HepG2 (cell line): ENCODE measurements around the gene ZNF507. TPM values are rescaled to one million over a fixed set of nuclear protein-coding genes. Genes with fewer than 3 reads are reported as not detected.
A peak's percentile ranks its signal among the peaks of the same experiment; 100 is the strongest.

Experiments used
- ADNP ChIP-seq: sonication (generic); formaldehyde crosslinking; IDR thresholded peaks from 2 replicates; pipeline ENCODE4 v1.4.0; 2020; ENCODE audit warnings: missing genetic modification reagents
- BCL6 ChIP-seq: IDR thresholded peaks from 2 replicates; pipeline ENCODE4 v1.6.1; 2016; ENCODE audit warnings: missing genetic modification reagents, missing compliant biosample characterization
- CBX2 ChIP-seq, 2 experiments: fragments of 200-600 bp in 1 of 2; sonication (generic); formaldehyde crosslinking in 1 of 2; IDR thresholded peaks; 2 replicates each; pipeline versions ENCODE4 v1.7.0 to v1.8.1; 2018 to 2022; ENCODE audit warnings: low read depth in 2 of 2, low read length in 1 of 2, mild to moderate bottlenecking in 1 of 2, missing genetic modification reagents in 1 of 2
- DR1 ChIP-seq: sonication (generic); formaldehyde crosslinking; IDR thresholded peaks from 2 replicates; pipeline ENCODE4 v1.8.0; 2021; ENCODE audit warnings: mild to moderate bottlenecking, missing genetic modification reagents, inconsistent platforms
- ETV6 ChIP-seq: sonication (generic); formaldehyde crosslinking; conservative IDR thresholded peaks from 2 replicates; pipeline ENCODE4 v1.4.0; 2020; ENCODE audit warnings: missing genetic modification reagents
- GLI4 ChIP-seq: sonication (generic); formaldehyde crosslinking; IDR thresholded peaks from 2 replicates; pipeline ENCODE4 v1.5.1; 2020; ENCODE audit warnings: missing genetic modification reagents, mild to moderate bottlenecking, moderate library complexity, borderline replicate concordance
- HHEX ChIP-seq: IDR thresholded peaks from 2 replicates; pipeline ENCODE4 v1.6.1; 2016; ENCODE audit warnings: control low read depth
- MLLT10 ChIP-seq: sonication (generic); formaldehyde crosslinking; IDR thresholded peaks from 2 replicates; pipeline ENCODE4 v1.4.0; 2020; ENCODE audit warnings: missing genetic modification reagents
- PPARG ChIP-seq: conservative IDR thresholded peaks from 2 replicates; pipeline ENCODE4 v1.6.1; 2016; ENCODE audit warnings: missing biosample characterization, missing genetic modification reagents
- SKI ChIP-seq: fragments of 450-650 bp; IDR thresholded peaks from one replicate; pipeline ENCODE4 v1.6.1; 2018; ENCODE audit warnings: mild to moderate bottlenecking; ENCODE audit not compliant: partially characterized antibody
- TEF ChIP-seq: sonication (generic); formaldehyde crosslinking; IDR thresholded peaks from 2 replicates; pipeline ENCODE4 v1.5.0; 2020; ENCODE audit warnings: missing genetic modification reagents
- TRAFD1 ChIP-seq: sonication (generic); formaldehyde crosslinking; IDR thresholded peaks from 2 replicates; pipeline ENCODE4 v1.5.1; 2020; ENCODE audit warnings: missing genetic modification reagents, mild to moderate bottlenecking, borderline replicate concordance
- ZBTB33 ChIP-seq: sonication (generic); formaldehyde crosslinking; IDR thresholded peaks from 2 replicates; pipeline ENCODE4 v1.4.0; 2020; ENCODE audit warnings: missing genetic modification reagents
- ZFP36 ChIP-seq: fragments of 150-350 bp; IDR thresholded peaks from 2 replicates; pipeline ENCODE4 v1.6.1; 2018; ENCODE audit warnings: borderline replicate concordance, low read length, low read depth; ENCODE audit not compliant: partially characterized antibody
- ZNF230 ChIP-seq: sonication (generic); formaldehyde crosslinking; IDR thresholded peaks from 2 replicates; pipeline ENCODE4 v1.4.0; 2020; ENCODE audit warnings: mild to moderate bottlenecking, missing genetic modification reagents
- ZNF24 ChIP-seq: fragments of 450-650 bp; IDR thresholded peaks from 2 replicates; pipeline ENCODE4 v1.6.1; 2017; ENCODE audit warnings: antibody characterized with exemption, mild to moderate bottlenecking
- ZNF557 ChIP-seq: sonication (generic); formaldehyde crosslinking; IDR thresholded peaks from 2 replicates; pipeline ENCODE4 v1.4.0; 2020; ENCODE audit warnings: missing genetic modification reagents
- ZNF580 ChIP-seq: IDR thresholded peaks from 2 replicates; pipeline ENCODE4 v1.6.1; 2016; ENCODE audit warnings: low read depth, borderline replicate concordance
- ZNF704 ChIP-seq: sonication (generic); formaldehyde crosslinking; IDR thresholded peaks from 2 replicates; pipeline ENCODE4 v1.8.1; 2023; ENCODE audit warnings: mild to moderate bottlenecking, inconsistent platforms, moderate library complexity, missing genetic modification reagents, borderline replicate concordance
- ZNF713 ChIP-seq: sonication (generic); formaldehyde crosslinking; IDR thresholded peaks from 2 replicates; pipeline ENCODE4 v1.4.0; 2020; ENCODE audit warnings: mild to moderate bottlenecking, missing genetic modification reagents
- ZNF776 ChIP-seq: sonication (generic); formaldehyde crosslinking; IDR thresholded peaks from 2 replicates; pipeline ENCODE4 v1.4.0; 2020; ENCODE audit warnings: mild to moderate bottlenecking, missing genetic modification reagents
- polyA plus RNA-seq, 8 experiments: library from polyadenylated mRNA; depleted of rRNA in 3 of 8; stranded (reverse) in 7 of 8; unstranded in 1 of 8; fragments of >200 nt; fragmentation: Illumina TruSeq in 4 of 8; extraction: Trizol in 4 of 8; gene quantifications; 2 replicates each; pipeline versions ENCODE4 v1.2.1 to v1.2.3, GENCODE V29; 2011 to 2016; ENCODE audit warnings: low read depth in 4 of 8, missing spikeins in 1 of 8, mixed read lengths in 1 of 8; ENCODE audit not compliant: insufficient read depth in 1 of 8
- total RNA-seq, 5 experiments: library from RNA; depleted of rRNA; stranded (reverse); fragments of >200 nt; fragmentation: Illumina TruSeq; extraction: Trizol; gene quantifications; 2 replicates each; pipeline ENCODE4 v1.2.3, GENCODE V29; 2016; ENCODE audit warnings: low read depth in 1 of 5
- TF ChIP-seq, protein P1 (sequence below): sonication (generic); formaldehyde crosslinking; conservative IDR thresholded peaks from 2 replicates; pipeline ENCODE4 v1.4.0; 2020; ENCODE audit warnings: missing genetic modification reagents

ZNF507 gene
- total and polyA plus RNA-seq, 2 of the 13 experiments (the other 11 are each of a cell fraction or from before 2014, with no cell fraction given), result 7.3 to 10.9 TPM

GRCh38 chr19:32345261-32346207, at the start of gene ZNF507 (continued):
- TF ChIP-seq ZBTB33 (CRISPR knock-in tag), result no peak
- TF ChIP-seq PPARG (CRISPR knock-in tag), result no peak
- TF ChIP-seq ZNF776 (CRISPR knock-in tag), result 0 out of 2 replicates have a peak, but pooled peaks have one; percentile 43
- no peak for TF ChIP-seq ZFP36
- no peak for TF ChIP-seq SKI
- peak; percentile 87; the same call in 1 of the 2 replicates for TF ChIP-seq ZNF230 (CRISPR knock-in tag)
- peak; percentile 41; the same call in 1 of the 2 replicates for TF ChIP-seq ZNF713 (CRISPR knock-in tag)
- peak; percentile 58; the same call in 1 of the 2 replicates for TF ChIP-seq GLI4
- 0 out of 2 replicates have a peak, but pooled peaks have one; percentile 75 for TF ChIP-seq ZNF704 (CRISPR knock-in tag)
- no peak for TF ChIP-seq TRAFD1 (CRISPR knock-in tag)
- TF ChIP-seq ETV6 (CRISPR knock-in tag), result 0 out of 2 replicates have a peak, but pooled peaks have one; percentile 26
- no peak for TF ChIP-seq ZNF24
- 0 out of 2 replicates have a peak, but pooled peaks have one; percentile 17 for TF ChIP-seq BCL6 (CRISPR knock-in tag)
- TF ChIP-seq DR1 (CRISPR knock-in tag), result no peak
- no peak for TF ChIP-seq CBX2 (IDR thresholded peaks at IDR 0.05; ENCODE audit: low read depth, low read length)
- TF ChIP-seq CBX2 (CRISPR knock-in tag; IDR thresholded peaks at IDR 0.05; ENCODE audit: low read depth), result no peak
- TF ChIP-seq, protein P1, sequence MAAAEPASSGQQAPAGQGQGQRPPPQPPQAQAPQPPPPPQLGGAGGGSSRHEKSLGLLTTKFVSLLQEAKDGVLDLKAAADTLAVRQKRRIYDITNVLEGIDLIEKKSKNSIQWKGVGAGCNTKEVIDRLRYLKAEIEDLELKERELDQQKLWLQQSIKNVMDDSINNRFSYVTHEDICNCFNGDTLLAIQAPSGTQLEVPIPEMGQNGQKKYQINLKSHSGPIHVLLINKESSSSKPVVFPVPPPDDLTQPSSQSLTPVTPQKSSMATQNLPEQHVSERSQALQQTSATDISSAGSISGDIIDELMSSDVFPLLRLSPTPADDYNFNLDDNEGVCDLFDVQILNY (CRISPR knock-in tag), result 0 out of 2 replicates have a peak, but pooled peaks have one; percentile 48
- TF ChIP-seq ZNF580 (CRISPR knock-in tag), result no peak
- TF ChIP-seq ADNP (CRISPR knock-in tag), result no peak
- TF ChIP-seq HHEX (CRISPR knock-in tag), result no peak
- TF ChIP-seq MLLT10, result no peak
- no peak for TF ChIP-seq ZNF557
- no peak for TF ChIP-seq TEF
